ENCODE measurements around the gene FOXI3. TPM values are rescaled to one million over a fixed set of nuclear protein-coding genes. Genes with fewer than 3 reads are reported as not detected.
"Not testable (repeated sequence)": the region's sequence is repeated elsewhere in the genome, so short reads cannot be mapped to it uniquely, and the experiment has no call there.

FOXI3 gene
- polyA plus RNA-seq, 5 donors = 0.04 to 0.07 TPM; not detected in 3

GRCh38 chr2:88442473-88442872 lies 10.0 kb downstream of the FOXI3 start:
- DNase-seq = no peak

- DNase-seq = no peak
Observed at GRCh38 chr2:88442061-88442460, 10.4 kb downstream of the FOXI3 start.

GRCh38 chr2:88437010-88437409 lies 15.5 kb downstream of the FOXI3 start:
- DNase-seq = no peak

GRCh38 chr2:88429929-88430328 lies 22.6 kb downstream of the FOXI3 start:
- no peak for DNase-seq

GRCh38 chr2:88423733-88424132 lies 28.8 kb downstream of the FOXI3 start:
- no peak for DNase-seq

GRCh38 chr2:88419051-88419450 lies 33.4 kb downstream of the FOXI3 start:
- not testable (repeated sequence) for DNase-seq

- no peak for DNase-seq
Observed at GRCh38 chr2:88416016-88416663, 36.4 kb downstream of the FOXI3 start.

- DNase-seq = not testable (repeated sequence)
Observed at GRCh38 chr2:88408870-88409269, 43.6 kb downstream of the FOXI3 start.

GRCh38 chr2:88400037-88400767 lies 52.3 kb downstream of the FOXI3 start:
- DNase-seq = no peak

GRCh38 chr2:88398180-88398579 lies 54.3 kb downstream of the FOXI3 start:
- no peak for DNase-seq

Other genes starting within 250 kb of the FOXI3 start
- 10 to 100 TPM; 22.4 to 29.8 (median 29.0) TPM for gene EIF2AK3, start 174.8 kb upstream of the FOXI3 start, polyA plus RNA-seq (ENCODE audit: insufficient read depth in 1 of 5, insufficient read length in 5 of 5, low replicate concordance in 1 of 5)
- 10 to 100 TPM; 33.0 to 35.3 (median 34.1) TPM for gene RPIA, start 239.0 kb upstream of the FOXI3 start, polyA plus RNA-seq (ENCODE audit: insufficient read depth in 1 of 5, insufficient read length in 5 of 5, low replicate concordance in 1 of 5)